H1 (cell line): Measurements from ENCODE around the gene TRAPPC11. TPM values are rescaled to one million over a fixed set of nuclear protein-coding genes. Genes with fewer than 3 reads are reported as not detected.

Experiments
- BRCA1 ChIP-seq: IDR thresholded peaks from 2 replicates; pipeline ENCODE4 v1.6.1; 2012; ENCODE audit warnings: low read depth, low read length, improper control_type of control experiment
- polyA plus RNA-seq, 7 experiments: library from polyadenylated mRNA; depleted of rRNA in 3 of 7; stranded (reverse) in 5 of 7; unstranded in 2 of 7; fragments of >200 nt in 5 of 7; fragments of 200-250 nt in 2 of 7; gene quantifications; 1 replicate in 5 of 7; 2 replicates in 1 of 7; 4 replicates in 1 of 7; pipeline versions ENCODE4 v1.2.1 to v1.2.3, GENCODE V29; 2011 to 2013; ENCODE audit warnings: missing spikeins in 2 of 7, mixed read lengths in 2 of 7
- total RNA-seq: library from RNA; stranded (reverse); fragmentation: NEBNext Ultra II Directional; extraction: Animal tissue kit (Norgen Biotek cat#: 25700); gene quantifications from 2 replicates; pipeline ENCODE4 v1.2.1, GENCODE V29; 2021

TRAPPC11 gene
- total and polyA plus RNA-seq, 2 of the 8 experiments (the other 6 are each of a cell fraction or from before 2014, with no cell fraction given) = 19.2 to 25.9 TPM

DNA sequence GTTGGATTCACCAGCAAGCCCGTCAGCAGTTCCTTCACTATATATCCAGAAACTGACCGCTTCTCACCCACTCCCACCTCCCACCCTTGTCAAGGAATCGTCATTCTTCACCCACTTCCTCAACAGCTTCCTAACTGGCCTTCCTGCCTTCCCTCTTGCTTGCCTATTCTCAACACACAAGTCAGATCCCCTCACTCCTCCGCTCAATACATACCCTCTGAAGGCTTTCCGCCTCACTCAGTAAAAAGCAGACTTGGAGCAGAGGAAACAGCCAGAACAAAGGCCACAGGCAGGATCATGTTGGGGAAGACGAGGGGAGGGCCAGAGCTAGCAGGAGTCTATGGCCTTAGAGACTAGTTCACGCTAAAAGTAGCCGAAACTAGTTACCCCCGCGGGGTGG is 23.8 kb upstream of the TRAPPC11 start (continued):
- TF ChIP-seq BRCA1 = no peak
